ENCODE data around the gene ANKS1B. TPM values are rescaled to one million over a fixed set of nuclear protein-coding genes. Genes with fewer than 3 reads are reported as not detected.

ANKS1B gene
- total and polyA plus RNA-seq, 2 of the 4 experiments (the other 2 are of a cell fraction): 0.17 to 0.18 TPM

GRCh38 chr12:98763656-98764055 is 1221.1 kb downstream of the ANKS1B start:
- CTCF ChIA-PET: no interaction called here

More at GRCh38 chr12:98763656-98764055, 1221.1 kb downstream of the ANKS1B start:
- Histone ChIP-seq H3K4me2 (ENCODE audit: low read depth, low read length) (no peak overlapping the region), H2AFZ (replicated peaks; ENCODE audit: low read length, poor library complexity) (no peak overlapping the region), H3K4ac (ENCODE audit: low read depth, low read length) (no peak overlapping the region), H3K79me1 (ENCODE audit: low read depth in 1 of 2, low read length in 2 of 2) (no peaks in the 10 kb centered on the region), H3K18ac (ENCODE audit: low read depth, low read length) (no peak overlapping the region), H2AK9ac (replicated peaks; ENCODE audit: low read depth, low read length, poor library complexity) (no peak overlapping the region), H4K20me1 (ENCODE audit: insufficient read depth, low read length) (no peaks in the 10 kb centered on the region), H4K5ac (ENCODE audit: low read depth, low read length) (no peak overlapping the region), H3K14ac (replicated peaks; ENCODE audit: low read depth, low read length) (no peak overlapping the region), H3K56ac (ENCODE audit: extremely low read depth, insufficient read depth, low read length) (no peak overlapping the region), H3K36me3 (ENCODE audit: control insufficient read depth, insufficient read depth, low read length) (no peaks in the 10 kb centered on the region), H2BK5ac (ENCODE audit: low read depth, low read length, poor library complexity, severe bottlenecking) (no peak overlapping the region), H3K27me3 (ENCODE audit: control insufficient read depth, insufficient read depth, low read length) (peaks cover 6% of the 10 kb centered on the region), H3K27ac (ENCODE audit: insufficient read depth, low read length) (no peak overlapping the region), H3K4me1 (ENCODE audit: control insufficient read depth, insufficient read depth, low read length) (no peaks in the 10 kb centered on the region), H2BK20ac (ENCODE audit: low read depth, low read length) (no peak overlapping the region), H3K9me1 (ENCODE audit: insufficient read depth, low read length) (no peaks in the 10 kb centered on the region), H3K23ac (ENCODE audit: low read depth, low read length) (no peak overlapping the region), H2BK120ac (ENCODE audit: low read depth, low read length) (no peak overlapping the region), H3K9me3 (ENCODE audit: control insufficient read depth, insufficient read depth, low read length) (no peaks in the 10 kb centered on the region), H2BK15ac (ENCODE audit: low read depth, low read length) (no peak overlapping the region), H3K4me3 (ENCODE audit: insufficient read depth, low read depth, low read length) (no peak overlapping the region), H2AK5ac (ENCODE audit: low read depth, low read length) (no peak overlapping the region), H3K9ac (ENCODE audit: low read depth, low read length) (no peak overlapping the region), H4K8ac (ENCODE audit: low read depth in 2 of 2, low read length in 2 of 2) (no peak overlapping the region), H4K91ac (ENCODE audit: insufficient read depth, low read depth, low read length) (no peak overlapping the region)
- BruUV-seq (replicated peaks): no TSS peak
- in situ Hi-C loops (cut with MboI; ENCODE audit: low sequenced_read_pairs) (no loop called here), dilution Hi-C loops (cut with HindIII; ENCODE audit: low sequenced_read_pairs, unreplicated experiment) (no loop called here), intact Hi-C loops (cut with micrococcal nuclease) (no loop called here)
- TF ChIP-seq MXI1 (IDR thresholded peaks at IDR 0.05; ENCODE audit: borderline replicate concordance, low read depth, low read length) (no peak), MAFK (IDR thresholded peaks at IDR 0.05; ENCODE audit: low read depth, low read length) (no peak), CEBPB (IDR thresholded peaks at IDR 0.05; ENCODE audit: low read depth, low read length) (no peak), RAD21 (IDR thresholded peaks at IDR 0.05; ENCODE audit: low read length) (no peak), ELK1 (IDR thresholded peaks at IDR 0.05; ENCODE audit: borderline replicate concordance, low read depth, low read length) (no peak), RFX5 (IDR thresholded peaks at IDR 0.05; ENCODE audit: low read depth, low read length) (no peak), POLR2A (IDR thresholded peaks at IDR 0.05; ENCODE audit: low read depth, low read length) (no peak), CHD1 (IDR thresholded peaks at IDR 0.05; ENCODE audit: low read depth, low read length) (no peak), USF2 (IDR thresholded peaks at IDR 0.05; ENCODE audit: low read depth, low read length) (no peak), FOS (IDR thresholded peaks at IDR 0.05; ENCODE audit: low read depth, low read length) (no peak), SMC3 (IDR thresholded peaks at IDR 0.05; ENCODE audit: low read depth, low read length) (no peak), MAZ (IDR thresholded peaks at IDR 0.05; ENCODE audit: borderline replicate concordance, low read depth, low read length) (no peak), NFE2L2 (IDR thresholded peaks at IDR 0.05; ENCODE audit: low read depth, low read length) (no peak), BHLHE40 (IDR thresholded peaks at IDR 0.05; ENCODE audit: low read depth, low read length) (no peak)
- TF ChIP-seq, protein P1, sequence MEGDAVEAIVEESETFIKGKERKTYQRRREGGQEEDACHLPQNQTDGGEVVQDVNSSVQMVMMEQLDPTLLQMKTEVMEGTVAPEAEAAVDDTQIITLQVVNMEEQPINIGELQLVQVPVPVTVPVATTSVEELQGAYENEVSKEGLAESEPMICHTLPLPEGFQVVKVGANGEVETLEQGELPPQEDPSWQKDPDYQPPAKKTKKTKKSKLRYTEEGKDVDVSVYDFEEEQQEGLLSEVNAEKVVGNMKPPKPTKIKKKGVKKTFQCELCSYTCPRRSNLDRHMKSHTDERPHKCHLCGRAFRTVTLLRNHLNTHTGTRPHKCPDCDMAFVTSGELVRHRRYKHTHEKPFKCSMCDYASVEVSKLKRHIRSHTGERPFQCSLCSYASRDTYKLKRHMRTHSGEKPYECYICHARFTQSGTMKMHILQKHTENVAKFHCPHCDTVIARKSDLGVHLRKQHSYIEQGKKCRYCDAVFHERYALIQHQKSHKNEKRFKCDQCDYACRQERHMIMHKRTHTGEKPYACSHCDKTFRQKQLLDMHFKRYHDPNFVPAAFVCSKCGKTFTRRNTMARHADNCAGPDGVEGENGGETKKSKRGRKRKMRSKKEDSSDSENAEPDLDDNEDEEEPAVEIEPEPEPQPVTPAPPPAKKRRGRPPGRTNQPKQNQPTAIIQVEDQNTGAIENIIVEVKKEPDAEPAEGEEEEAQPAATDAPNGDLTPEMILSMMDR (conservative IDR thresholded peaks at IDR 0.05; ENCODE audit: low read depth, low read length): no peak
- no peak for DNase-seq
- WGBS, 2 experiments (ENCODE audit: extremely low coverage in 2 of 2, insufficient read length in 1 of 2): no CpG with 5 or more reads among the region's 4 CpGs
- no peak for ATAC-seq (ENCODE audit: low read depth)
- POLR2A ChIA-PET (ENCODE audit: unreplicated experiment): no interaction called here

Measured in IMR-90 (cell line).